Lower lobe of right lung (tissue), 2 donors: ENCODE data around the gene GRAP2. TPM values are rescaled to one million over a fixed set of nuclear protein-coding genes. Genes with fewer than 3 reads are reported as not detected.

Experiments used
- ATAC-seq, 2 donors: fragments of 200-7000 bp; cut with Tn5 transposase; one replicate each; pipeline ENCODE4 v1.9.1; 2020 to 2022; ENCODE audit warnings: mild to moderate bottlenecking in 2 of 2, moderate library complexity in 2 of 2
- DNase-seq: peaks from one replicate; pipeline ENCODE4 v3.0.0-alpha.2; 2020
- H3K27ac ChIP-seq: fragments of 200-600 bp; one replicate; pipeline ENCODE4 v1.8.0; 2022
- H3K27me3 ChIP-seq: fragments of 200-600 bp; one replicate; pipeline ENCODE4 v1.8.0; 2022; ENCODE audit warnings: low read depth
- H3K36me3 ChIP-seq: fragments of 200-600 bp; one replicate; pipeline ENCODE4 v1.8.0; 2022; ENCODE audit warnings: mild to moderate bottlenecking
- H3K4me1 ChIP-seq: fragments of 200-600 bp; one replicate; pipeline ENCODE4 v1.8.0; 2022
- H3K4me3 ChIP-seq: fragments of 200-600 bp; one replicate; pipeline ENCODE4 v1.8.0; 2022; ENCODE audit warnings: mild to moderate bottlenecking
- H3K9me3 ChIP-seq: fragments of 200-600 bp; one replicate; pipeline ENCODE4 v1.8.0; 2022
- intact Hi-C: fragments of 100-400 bp; cut with DNase I; formaldehyde crosslinking; loops from one replicate; pipeline ENCODE4 v1.11.0; 2022
- total RNA-seq: library from RNA; stranded (reverse); fragmentation: NEBNext Ultra II Directional; extraction: Animal tissue kit (Norgen Biotek cat#: 25700); gene quantifications from one replicate; pipeline ENCODE4 v1.2.1, GENCODE V29; 2021
- TF ChIP-seq, protein P1 (sequence below): fragments of 200-600 bp; IDR thresholded peaks from one replicate; pipeline ENCODE4 v1.8.0; 2022; ENCODE audit warnings: antibody characterized with exemption, mild to moderate bottlenecking
- donor health status: DM: no; HTN: yes; CAD: no; lungs with severe emphysema.

The GRAP2 gene
- total RNA-seq, 1 donor from 2014 or later, result 9.5 TPM

DNA sequence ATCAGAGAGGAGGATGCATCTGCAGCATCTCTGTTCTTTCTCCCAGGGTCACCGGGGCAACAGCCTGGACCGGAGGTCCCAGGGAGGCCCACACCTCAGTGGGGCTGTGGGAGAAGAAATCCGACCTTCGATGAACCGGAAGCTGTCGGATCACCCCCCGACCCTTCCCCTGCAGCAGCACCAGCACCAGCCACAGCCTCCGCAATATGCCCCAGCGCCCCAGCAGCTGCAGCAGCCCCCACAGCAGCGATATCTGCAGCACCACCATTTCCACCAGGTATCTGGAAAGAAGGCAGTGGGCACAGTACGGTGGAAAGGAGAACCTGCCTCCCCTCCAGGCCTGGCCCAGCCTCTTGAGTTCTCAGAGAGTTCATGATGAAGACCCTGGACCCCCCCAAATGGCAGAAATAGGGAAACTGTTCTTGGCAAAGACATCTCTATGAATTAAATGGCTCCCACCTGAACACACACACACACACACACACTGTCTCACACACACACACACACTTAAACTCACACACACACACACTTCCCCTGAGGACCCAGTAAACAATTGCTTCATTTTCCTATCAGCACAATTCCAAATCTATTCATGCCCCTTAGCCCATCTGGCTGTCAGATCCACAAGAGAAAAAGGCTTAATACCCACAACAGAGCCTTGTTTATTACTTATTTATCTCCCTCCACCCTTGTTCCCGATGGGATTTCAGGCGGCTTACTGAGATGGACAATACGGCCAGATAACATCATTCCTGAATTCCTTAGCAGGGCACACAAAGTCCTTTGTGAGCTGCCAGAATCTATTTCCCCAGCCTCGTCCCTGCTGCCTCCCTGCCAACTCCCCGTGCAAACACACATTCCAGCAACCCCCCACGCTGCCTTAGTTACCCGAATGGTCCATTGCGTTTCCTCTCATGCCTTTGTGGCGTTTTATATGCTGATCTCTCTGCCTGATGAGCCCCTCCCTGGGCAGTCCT lies 67.4 kb downstream of the GRAP2 start:
- TF ChIP-seq, protein P1, sequence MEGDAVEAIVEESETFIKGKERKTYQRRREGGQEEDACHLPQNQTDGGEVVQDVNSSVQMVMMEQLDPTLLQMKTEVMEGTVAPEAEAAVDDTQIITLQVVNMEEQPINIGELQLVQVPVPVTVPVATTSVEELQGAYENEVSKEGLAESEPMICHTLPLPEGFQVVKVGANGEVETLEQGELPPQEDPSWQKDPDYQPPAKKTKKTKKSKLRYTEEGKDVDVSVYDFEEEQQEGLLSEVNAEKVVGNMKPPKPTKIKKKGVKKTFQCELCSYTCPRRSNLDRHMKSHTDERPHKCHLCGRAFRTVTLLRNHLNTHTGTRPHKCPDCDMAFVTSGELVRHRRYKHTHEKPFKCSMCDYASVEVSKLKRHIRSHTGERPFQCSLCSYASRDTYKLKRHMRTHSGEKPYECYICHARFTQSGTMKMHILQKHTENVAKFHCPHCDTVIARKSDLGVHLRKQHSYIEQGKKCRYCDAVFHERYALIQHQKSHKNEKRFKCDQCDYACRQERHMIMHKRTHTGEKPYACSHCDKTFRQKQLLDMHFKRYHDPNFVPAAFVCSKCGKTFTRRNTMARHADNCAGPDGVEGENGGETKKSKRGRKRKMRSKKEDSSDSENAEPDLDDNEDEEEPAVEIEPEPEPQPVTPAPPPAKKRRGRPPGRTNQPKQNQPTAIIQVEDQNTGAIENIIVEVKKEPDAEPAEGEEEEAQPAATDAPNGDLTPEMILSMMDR, result no peak
- no peaks in the 10 kb centered on the region for H3K36me3 ChIP-seq
- DNase-seq, result no peak
- H3K4me1 ChIP-seq, result no peaks in the 10 kb centered on the region
- intact Hi-C loops, result no loop called here
- H3K27ac ChIP-seq, result no peak overlapping the region
- H3K27me3 ChIP-seq, result peaks cover 26% of the 10 kb centered on the region
- H3K9me3 ChIP-seq, result no peaks in the 10 kb centered on the region
- ATAC-seq, result no peak
- H3K4me3 ChIP-seq, result no peak overlapping the region

DNA sequence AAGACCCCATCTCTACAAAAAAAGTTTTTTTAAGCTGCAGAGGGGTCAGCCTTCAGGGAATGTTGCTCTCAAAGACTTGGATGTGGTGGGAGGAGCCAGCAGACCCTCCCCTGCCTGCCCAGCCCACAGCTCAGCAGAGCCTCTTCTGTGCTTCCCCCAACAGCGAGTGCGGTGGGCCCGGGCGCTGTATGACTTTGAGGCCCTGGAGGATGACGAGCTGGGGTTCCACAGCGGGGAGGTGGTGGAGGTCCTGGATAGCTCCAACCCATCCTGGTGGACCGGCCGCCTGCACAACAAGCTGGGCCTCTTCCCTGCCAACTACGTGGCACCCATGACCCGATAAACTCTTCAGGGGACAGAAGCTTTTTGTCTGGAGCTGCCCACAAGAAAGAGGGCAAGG lies 69.9 kb downstream of the GRAP2 start:
- intact Hi-C loops, result no loop called here
- Histone ChIP-seq H3K4me1 (no peaks in the 10 kb centered on the region), H3K27me3 (peaks cover 35% of the 10 kb centered on the region), H3K9me3 (no peaks in the 10 kb centered on the region), H3K36me3 (no peaks in the 10 kb centered on the region), H3K27ac (no peak overlapping the region), H3K4me3 (no peak overlapping the region)
- DNase-seq (no peak), ATAC-seq (no peak)
- TF ChIP-seq, protein P1, result no peak

DNA sequence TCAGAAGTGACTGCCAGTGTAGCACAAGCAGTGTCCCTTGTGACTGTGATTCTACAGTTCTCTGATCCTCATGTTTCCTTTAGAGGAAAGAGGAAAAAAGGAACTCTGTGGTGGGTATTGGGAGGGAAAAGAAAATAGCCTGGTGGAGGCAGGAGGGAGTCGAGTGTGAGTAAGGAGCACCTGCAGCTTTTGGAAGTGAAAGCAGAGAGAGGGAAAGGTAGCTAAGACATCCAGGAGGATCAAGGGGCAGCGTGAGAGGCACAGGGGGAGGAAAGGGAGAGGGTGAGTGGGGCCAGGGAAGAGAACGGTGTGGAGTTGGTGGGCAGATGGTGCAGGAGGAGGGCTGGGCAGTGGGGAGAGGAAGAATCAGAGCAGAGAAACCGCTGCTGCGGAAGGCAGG lies 71.8 kb downstream of the GRAP2 start:
- Histone ChIP-seq H3K4me3 (no peak overlapping the region), H3K27me3 (peaks cover 37% of the 10 kb centered on the region), H3K36me3 (no peaks in the 10 kb centered on the region), H3K27ac (no peak overlapping the region), H3K9me3 (no peaks in the 10 kb centered on the region), H3K4me1 (no peaks in the 10 kb centered on the region)
- TF ChIP-seq, protein P1, result no peak
- no peak for ATAC-seq
- DNase-seq, result no peak
- intact Hi-C loops, result no loop called here

DNA sequence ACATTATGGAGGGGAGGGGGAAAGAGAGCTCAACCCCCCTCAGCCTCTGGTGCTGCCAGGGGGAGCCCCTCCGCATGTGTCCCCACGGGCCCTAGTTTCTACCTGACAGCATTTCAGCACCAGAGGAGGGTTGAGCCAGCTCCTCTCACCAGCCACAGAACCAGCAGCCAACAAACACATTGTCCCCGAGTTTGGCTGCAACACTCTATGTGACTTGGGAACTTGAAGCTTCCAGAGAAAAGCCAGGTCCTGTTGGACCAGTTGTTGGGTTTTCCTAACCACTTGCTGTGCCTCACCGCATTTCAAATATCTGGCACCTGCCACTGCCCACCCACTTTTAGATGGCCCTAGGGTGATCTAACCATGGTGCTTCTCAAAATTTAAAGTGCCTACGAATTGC lies 72.8 kb downstream of the GRAP2 start:
- no peaks in the 10 kb centered on the region for H3K4me1 ChIP-seq
- H3K4me3 ChIP-seq, result no peak overlapping the region
- H3K9me3 ChIP-seq, result no peaks in the 10 kb centered on the region
- TF ChIP-seq, protein P1, result no peak
- H3K27ac ChIP-seq, result no peak overlapping the region
- no peak for ATAC-seq
- intact Hi-C loops, result no loop called here
- H3K36me3 ChIP-seq, result no peaks in the 10 kb centered on the region
- DNase-seq, result no peak
- H3K27me3 ChIP-seq, result peaks cover 42% of the 10 kb centered on the region

DNA sequence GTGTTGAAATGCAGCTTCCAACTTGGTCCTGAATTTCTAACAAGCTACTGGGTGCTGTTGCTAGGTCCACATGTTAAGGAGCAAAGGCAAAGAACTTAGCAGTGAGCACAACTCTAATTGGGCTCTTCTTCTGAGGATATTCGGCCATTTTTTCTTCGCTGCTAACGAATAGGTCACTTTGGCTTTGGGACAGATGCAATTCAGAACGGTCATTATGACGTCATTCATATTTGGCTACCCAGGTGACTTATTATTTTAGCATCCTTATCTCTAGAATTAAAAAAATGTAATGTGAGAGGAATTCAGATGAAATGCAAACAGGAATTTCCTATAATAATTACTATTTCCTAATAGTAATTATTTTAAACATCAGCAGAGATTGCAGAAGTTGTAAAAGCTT lies 73.2 kb downstream of the GRAP2 start:
- Histone ChIP-seq H3K27me3 (peaks cover 43% of the 10 kb centered on the region), H3K9me3 (no peaks in the 10 kb centered on the region), H3K36me3 (no peaks in the 10 kb centered on the region), H3K4me1 (no peaks in the 10 kb centered on the region), H3K4me3 (no peak overlapping the region), H3K27ac (no peak overlapping the region)
- intact Hi-C loops, result no loop called here
- TF ChIP-seq, protein P1, result no peak
- ATAC-seq (no peak), DNase-seq (no peak)
